ENCODE results near the gene NHS. TPM values are rescaled to one million over a fixed set of nuclear protein-coding genes. Genes with fewer than 3 reads are reported as not detected.
A peak's percentile ranks its signal among the peaks of the same experiment; 100 is the strongest.

Gene NHS
- total RNA-seq, 2 donors from 2014 or later, result 0.14 to 0.71 TPM

DNA sequence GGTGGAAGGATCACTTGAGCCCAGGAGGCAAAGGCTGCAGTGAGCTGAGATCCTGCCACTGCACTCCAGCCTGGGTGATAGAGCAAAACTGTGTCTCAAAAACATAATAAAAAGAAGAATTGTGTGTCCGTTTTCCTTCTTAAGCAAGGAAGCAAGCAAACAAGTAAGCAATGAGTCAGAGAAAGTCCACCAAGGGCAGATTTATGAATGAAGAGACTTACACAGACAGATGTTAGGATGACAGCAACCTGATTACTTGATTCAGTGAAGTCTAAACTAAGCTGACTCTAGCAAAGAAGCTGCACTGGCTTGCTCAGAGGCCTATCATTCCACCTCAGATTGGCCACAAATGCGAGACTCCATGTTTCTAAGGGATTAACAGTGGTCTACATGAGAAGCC is 328.2 kb downstream of the NHS start:
- no peaks in the 10 kb centered on the region for H3K36me3 Mint-ChIP-seq
- no peak for DNase-seq (ENCODE audit: low spot score)

DNA sequence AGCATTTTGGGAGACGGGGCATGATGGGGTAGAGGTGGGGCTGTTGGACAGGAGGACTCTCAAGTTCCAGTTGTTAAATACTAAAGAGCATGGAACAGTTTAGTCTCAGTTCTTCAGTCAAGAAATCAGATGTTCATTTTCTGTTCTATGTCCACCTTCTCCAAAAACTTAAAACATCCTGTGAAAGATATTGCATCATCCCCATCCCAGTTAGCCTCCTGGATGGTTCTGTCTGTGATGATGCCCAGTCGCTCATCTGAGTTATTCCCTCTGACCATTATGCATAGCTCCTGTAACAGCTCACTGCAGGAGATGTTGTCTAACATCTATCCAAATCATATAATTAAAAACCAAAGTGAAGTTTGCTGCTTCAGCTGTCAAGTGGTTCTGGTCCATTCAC is 330.2 kb downstream of the NHS start:
- H3K9me3 Mint-ChIP-seq, result no peaks in the 10 kb centered on the region
- no peak for DNase-seq (ENCODE audit: low spot score)

More for the DNA sequence above, 328.2 kb downstream of the NHS start:
- H3K27ac Mint-ChIP-seq, result no peak overlapping the region
- ATAC-seq, result no peak
- H3K9me3 Mint-ChIP-seq, result no peaks in the 10 kb centered on the region
- no peaks in the 10 kb centered on the region for H3K4me1 Mint-ChIP-seq (ENCODE audit: low read depth in 2 of 2)
- H3K27me3 Mint-ChIP-seq, result peaks cover 4 to 12% of the 10 kb centered on the region in 2 donors
- no peak overlapping the region for H3K4me3 Mint-ChIP-seq

DNA sequence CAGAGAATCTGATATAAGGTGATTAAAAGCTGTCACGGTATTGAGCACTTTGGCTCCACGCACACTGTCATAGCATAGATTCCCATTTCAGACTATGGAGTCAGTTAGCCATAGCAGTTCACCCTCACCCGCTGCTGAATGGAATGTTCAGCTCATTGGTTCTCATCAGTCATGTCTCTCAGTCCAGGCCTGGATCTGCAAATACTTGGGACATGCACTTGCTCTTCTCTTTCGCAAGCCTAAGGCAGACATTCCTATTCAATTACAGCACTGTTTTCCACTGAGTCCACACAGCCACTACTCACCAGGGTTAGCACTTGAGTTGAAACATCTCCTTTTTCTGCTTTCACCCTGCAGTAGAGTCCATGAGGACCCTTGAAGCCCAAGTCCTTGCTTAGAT is 331.7 kb downstream of the NHS start:
- peaks cover 11% of the 10 kb centered on the region in 2 donors for H3K27me3 Mint-ChIP-seq
- ATAC-seq (peak in 1 of 2 donors; percentile 26), DNase-seq (ENCODE audit: low spot score) (no peak)
- H3K4me1 Mint-ChIP-seq (ENCODE audit: low read depth in 2 of 2), result no peaks in the 10 kb centered on the region
- H3K9me3 Mint-ChIP-seq, result no peaks in the 10 kb centered on the region
- no peaks in the 10 kb centered on the region for H3K36me3 Mint-ChIP-seq
- H3K4me3 Mint-ChIP-seq, result no peak overlapping the region
- H3K27ac Mint-ChIP-seq, result no peak overlapping the region

More for the DNA sequence above, 330.2 kb downstream of the NHS start:
- Mint-ChIP-seq H3K27ac (no peak overlapping the region), H3K4me1 (ENCODE audit: low read depth in 2 of 2) (no peaks in the 10 kb centered on the region), H3K27me3 (peaks cover 11 to 13% of the 10 kb centered on the region in 2 donors), H3K4me3 (no peak overlapping the region), H3K36me3 (no peaks in the 10 kb centered on the region)
- no peak for ATAC-seq

DNA sequence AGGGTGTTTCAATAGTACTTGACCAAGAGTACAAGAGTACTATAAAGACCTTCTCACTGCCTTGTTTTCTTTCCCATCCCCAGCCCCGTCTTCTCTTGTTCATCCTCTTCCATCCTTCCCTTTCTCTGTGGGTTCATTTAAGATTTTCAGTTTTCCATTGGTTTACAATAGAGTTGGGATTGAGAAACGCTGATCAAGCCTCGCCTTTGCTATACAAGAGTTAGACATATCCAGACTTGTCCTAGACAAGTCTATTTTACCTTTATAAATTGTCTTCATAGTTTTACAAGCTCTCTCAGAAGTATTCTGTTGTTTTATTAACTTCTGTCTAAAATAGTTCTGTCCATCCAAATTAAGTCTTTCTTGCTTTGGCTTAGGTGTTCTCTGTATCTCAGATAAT is 332.7 kb downstream of the NHS start:
- no peaks in the 10 kb centered on the region for H3K36me3 Mint-ChIP-seq
- DNase-seq (ENCODE audit: low spot score), result no peak
- no peaks in the 10 kb centered on the region for H3K9me3 Mint-ChIP-seq
- H3K4me1 Mint-ChIP-seq (ENCODE audit: low read depth in 2 of 2), result no peaks in the 10 kb centered on the region
- peaks cover 9 to 11% of the 10 kb centered on the region in 2 donors for H3K27me3 Mint-ChIP-seq
- no peak for ATAC-seq
- no peak overlapping the region for H3K27ac Mint-ChIP-seq
- no peak overlapping the region for H3K4me3 Mint-ChIP-seq

DNA sequence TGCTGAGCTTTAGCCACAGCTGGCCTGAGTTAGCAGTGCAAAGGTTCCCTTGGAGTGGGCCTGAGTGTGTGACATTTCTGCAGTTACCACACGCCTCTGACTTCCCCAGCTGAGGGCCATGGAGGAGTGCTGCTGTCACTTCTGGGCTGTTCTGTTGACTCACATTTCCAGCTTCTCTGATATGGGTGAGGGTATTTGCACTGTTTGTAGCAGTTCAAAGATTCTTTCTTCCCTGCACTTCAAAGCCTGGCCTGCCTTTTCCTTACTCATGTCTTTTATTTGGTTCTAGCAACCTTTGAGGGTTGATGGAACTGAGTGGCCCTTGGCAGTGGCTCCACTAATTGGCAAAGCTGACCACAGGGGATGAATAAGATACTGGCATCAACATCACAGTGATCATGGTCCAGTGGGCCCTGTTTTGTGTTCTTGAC is 335.9 kb downstream of the NHS start:
- Mint-ChIP-seq H3K4me3 (no peak overlapping the region), H3K4me1 (ENCODE audit: low read depth in 2 of 2) (no peaks in the 10 kb centered on the region), H3K36me3 (no peaks in the 10 kb centered on the region), H3K27me3 (peaks cover 11 to 14% of the 10 kb centered on the region in 2 donors), H3K9me3 (no peaks in the 10 kb centered on the region), H3K27ac (no peak overlapping the region)
- ATAC-seq (no peak), DNase-seq (ENCODE audit: low spot score) (no peak)

DNA sequence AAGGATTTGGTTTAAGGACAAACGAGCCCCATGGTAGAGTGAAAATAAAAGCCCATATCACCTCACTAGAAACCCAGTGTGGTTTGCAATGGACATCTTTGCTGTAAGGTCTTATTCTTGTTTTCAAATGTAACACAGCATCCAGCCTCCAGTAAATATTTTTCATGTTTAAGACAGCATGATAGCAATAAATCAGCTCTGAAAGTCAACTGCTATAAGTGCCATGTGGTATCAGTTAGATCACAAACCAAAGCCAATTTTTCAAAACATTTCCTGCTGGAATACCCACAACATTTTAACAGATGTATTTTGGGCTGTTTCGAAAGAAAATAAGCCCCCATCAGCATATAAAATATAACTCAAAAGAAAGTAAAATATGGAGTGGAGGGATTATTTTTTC is 338.3 kb downstream of the NHS start:
- no peak overlapping the region for H3K4me3 Mint-ChIP-seq
- no peak for DNase-seq (ENCODE audit: low spot score)
- no peaks in the 10 kb centered on the region for H3K9me3 Mint-ChIP-seq
- H3K27me3 Mint-ChIP-seq, result peaks cover 6 to 10% of the 10 kb centered on the region in 2 donors
- no peak for ATAC-seq
- H3K4me1 Mint-ChIP-seq (ENCODE audit: low read depth in 2 of 2), result no peaks in the 10 kb centered on the region
- H3K27ac Mint-ChIP-seq, result no peak overlapping the region
- no peaks in the 10 kb centered on the region for H3K36me3 Mint-ChIP-seq

DNA sequence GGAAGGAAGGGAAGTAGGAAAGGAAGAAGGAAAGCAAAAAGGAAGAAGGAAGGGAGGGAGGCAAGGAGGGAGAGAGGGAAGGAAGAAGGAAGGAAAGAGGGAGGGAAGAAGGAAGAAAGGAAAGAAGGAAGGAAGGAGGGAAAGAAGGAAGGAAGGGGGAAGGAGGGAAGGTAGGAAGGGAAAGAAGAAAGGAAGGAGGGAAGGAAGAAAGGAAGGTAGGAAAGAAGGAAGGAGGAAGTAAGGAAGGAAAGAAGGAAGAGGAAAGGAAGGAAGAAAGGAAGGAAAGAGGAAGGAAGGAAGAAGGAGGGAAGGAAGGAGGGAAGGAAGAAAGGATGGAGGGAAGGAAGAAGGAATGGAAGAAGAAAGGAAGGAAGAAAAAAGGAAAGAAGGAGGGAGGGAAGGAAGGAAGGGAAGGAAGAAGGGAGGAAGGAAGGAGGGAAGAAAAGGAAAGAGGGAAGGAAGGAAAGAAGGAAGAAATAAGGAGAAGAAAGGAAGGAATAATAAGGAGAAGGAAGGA is 343.7 kb downstream of the NHS start:
- H3K36me3 Mint-ChIP-seq, result no peaks in the 10 kb centered on the region
- no peak overlapping the region for H3K27ac Mint-ChIP-seq
- no peak overlapping the region for H3K4me3 Mint-ChIP-seq
- peaks cover 8 to 19% of the 10 kb centered on the region in 2 donors for H3K27me3 Mint-ChIP-seq
- H3K9me3 Mint-ChIP-seq, result no peaks in the 10 kb centered on the region
- H3K4me1 Mint-ChIP-seq (ENCODE audit: low read depth in 2 of 2), result no peaks in the 10 kb centered on the region
- DNase-seq (ENCODE audit: low spot score) (no peak), ATAC-seq (no peak)

DNA sequence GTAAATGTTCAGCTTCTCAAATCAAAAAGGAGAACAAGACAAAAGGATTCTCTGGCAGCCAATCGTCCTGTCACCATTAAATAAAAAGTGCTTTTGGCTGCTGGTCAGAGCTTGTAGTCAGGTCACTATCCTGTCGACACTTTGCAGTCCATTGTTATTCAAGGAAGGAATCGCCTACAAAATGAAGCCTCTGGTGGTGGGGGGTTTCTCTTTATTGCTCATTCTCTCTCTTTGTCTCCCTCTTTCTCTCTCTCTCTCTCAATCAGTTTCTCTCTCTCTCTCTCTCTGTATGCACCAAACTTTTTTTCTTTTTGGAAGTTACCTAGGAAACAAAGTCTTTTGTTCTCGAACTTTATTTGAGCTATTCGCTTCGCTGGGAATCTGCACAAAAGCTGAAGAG is 344.7 kb downstream of the NHS start:
- ATAC-seq (no peak), DNase-seq (ENCODE audit: low spot score) (no peak)
- Mint-ChIP-seq H3K4me1 (ENCODE audit: low read depth in 2 of 2) (no peaks in the 10 kb centered on the region), H3K4me3 (no peak overlapping the region), H3K9me3 (no peaks in the 10 kb centered on the region), H3K36me3 (no peaks in the 10 kb centered on the region), H3K27me3 (peaks cover 8 to 19% of the 10 kb centered on the region in 2 donors), H3K27ac (no peak overlapping the region)

DNA sequence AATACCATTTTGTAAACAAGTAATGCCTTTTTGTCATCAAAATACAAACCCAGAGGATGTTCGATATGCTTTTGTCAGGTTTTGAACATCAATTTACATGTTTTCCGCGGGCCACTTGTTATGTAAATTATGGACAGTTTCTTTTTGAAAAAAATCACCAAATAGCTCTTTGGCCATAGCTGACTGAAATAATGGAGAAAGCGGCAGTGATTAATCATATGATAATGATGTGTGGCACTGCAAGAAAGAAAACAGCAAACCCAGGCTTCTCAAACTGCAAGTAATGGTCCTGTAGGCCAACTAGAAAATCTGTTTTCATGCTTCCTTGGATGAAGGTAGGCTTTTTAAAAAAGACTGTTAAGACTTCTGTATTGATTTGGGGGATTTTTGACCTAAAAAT is 346.7 kb downstream of the NHS start:
- H3K4me1 Mint-ChIP-seq (ENCODE audit: low read depth in 2 of 2), result no peaks in the 10 kb centered on the region
- DNase-seq (ENCODE audit: low spot score), result no peak
- H3K36me3 Mint-ChIP-seq, result no peaks in the 10 kb centered on the region
- H3K9me3 Mint-ChIP-seq, result no peaks in the 10 kb centered on the region
- H3K27ac Mint-ChIP-seq, result no peak overlapping the region
- peaks cover 8 to 16% of the 10 kb centered on the region in 2 donors for H3K27me3 Mint-ChIP-seq
- no peak for ATAC-seq
- no peak overlapping the region for H3K4me3 Mint-ChIP-seq

DNA sequence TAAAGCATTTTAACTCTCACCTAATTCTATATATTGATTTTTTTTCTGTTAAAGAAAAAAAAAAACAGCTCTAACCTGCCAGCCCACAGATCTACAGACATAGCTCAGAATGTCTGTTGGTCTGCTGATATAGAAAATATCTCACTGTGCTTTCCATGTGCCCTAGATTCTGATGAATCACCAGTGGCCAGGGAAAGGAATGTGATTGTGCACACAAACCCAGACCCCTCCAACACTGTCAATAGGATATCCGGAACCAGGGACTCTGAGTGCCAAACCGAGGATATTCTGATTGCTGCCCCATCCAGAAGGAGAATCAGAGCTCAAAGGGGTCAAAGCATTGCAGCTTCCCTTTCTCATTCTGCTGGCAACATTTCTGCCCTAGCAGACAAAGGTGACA is 350.2 kb downstream of the NHS start:
- DNase-seq (ENCODE audit: low spot score), result no peak
- no peaks in the 10 kb centered on the region for H3K4me1 Mint-ChIP-seq (ENCODE audit: low read depth in 2 of 2)
- H3K4me3 Mint-ChIP-seq, result no peak overlapping the region
- no peak overlapping the region for H3K27ac Mint-ChIP-seq
- no peak for ATAC-seq
- no peaks in the 10 kb centered on the region for H3K36me3 Mint-ChIP-seq
- no peaks in the 10 kb centered on the region for H3K9me3 Mint-ChIP-seq
- peaks cover 14% of the 10 kb centered on the region in 2 donors for H3K27me3 Mint-ChIP-seq

DNA sequence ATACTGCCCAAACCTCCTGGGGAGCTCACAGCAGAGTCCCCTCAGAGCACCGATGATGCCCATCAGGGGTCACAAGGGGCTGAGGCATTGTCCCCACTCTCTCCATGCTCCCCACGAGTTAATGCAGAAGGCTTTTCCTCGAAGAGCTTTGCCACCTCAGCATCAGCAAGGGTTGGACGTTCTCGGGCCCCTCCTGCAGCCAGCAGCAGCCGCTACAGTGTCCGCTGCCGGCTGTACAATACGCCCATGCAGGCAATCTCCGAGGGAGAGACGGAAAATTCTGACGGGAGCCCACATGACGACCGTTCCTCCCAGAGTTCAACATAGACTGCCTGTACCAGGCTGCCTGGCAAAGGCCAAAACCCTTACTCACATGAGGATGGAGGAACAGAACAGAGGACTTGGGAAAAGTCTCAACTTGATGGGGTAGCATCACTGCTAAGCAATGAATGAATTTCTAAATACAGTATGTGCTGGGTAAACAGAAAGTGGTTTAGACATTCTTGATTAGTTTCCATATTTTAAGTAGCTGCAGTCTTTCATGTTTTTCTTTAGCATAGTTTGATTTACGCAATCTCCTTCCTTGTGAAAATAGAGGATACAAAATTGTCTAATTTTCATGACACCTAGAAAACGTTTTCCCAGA is 357.3 kb downstream of the NHS start:
- ATAC-seq, result no peak
- Mint-ChIP-seq H3K36me3 (no peaks in the 10 kb centered on the region), H3K4me1 (ENCODE audit: low read depth in 2 of 2) (no peaks in the 10 kb centered on the region), H3K27me3 (peaks cover 21 to 23% of the 10 kb centered on the region in 2 donors), H3K27ac (no peak overlapping the region), H3K4me3 (no peak overlapping the region), H3K9me3 (no peaks in the 10 kb centered on the region)
- DNase-seq (ENCODE audit: low spot score), result no peak

DNA sequence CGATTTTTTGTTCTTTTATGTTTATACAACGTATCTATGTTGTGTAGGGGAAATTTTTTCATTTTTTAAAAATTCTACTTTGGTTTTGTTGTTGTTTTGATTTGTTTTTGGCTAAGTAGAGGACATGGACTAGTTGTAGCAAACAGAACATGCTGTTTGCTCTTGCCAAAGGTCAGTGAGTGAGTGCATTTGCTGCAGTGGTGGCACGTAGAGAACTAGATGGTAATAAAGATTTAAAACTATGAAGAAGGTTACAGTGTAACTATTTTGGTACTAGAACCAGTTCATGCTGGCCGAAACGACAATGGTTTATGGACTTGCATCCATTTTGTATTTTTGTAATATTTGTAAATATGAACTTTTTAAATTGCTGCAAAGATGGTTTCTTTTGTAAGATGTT is 360.4 kb downstream of the NHS start:
- no peak overlapping the region for H3K27ac Mint-ChIP-seq
- H3K27me3 Mint-ChIP-seq, result peaks cover 26 to 27% of the 10 kb centered on the region in 2 donors
- peaks cover 5% of the 10 kb centered on the region for H3K36me3 Mint-ChIP-seq
- no peak for ATAC-seq
- DNase-seq (ENCODE audit: low spot score), result no peak
- peaks cover 14 to 19% of the 10 kb centered on the region in 2 donors for H3K4me1 Mint-ChIP-seq (ENCODE audit: low read depth in 2 of 2)
- H3K9me3 Mint-ChIP-seq, result no peaks in the 10 kb centered on the region
- H3K4me3 Mint-ChIP-seq, result no peak overlapping the region

DNA sequence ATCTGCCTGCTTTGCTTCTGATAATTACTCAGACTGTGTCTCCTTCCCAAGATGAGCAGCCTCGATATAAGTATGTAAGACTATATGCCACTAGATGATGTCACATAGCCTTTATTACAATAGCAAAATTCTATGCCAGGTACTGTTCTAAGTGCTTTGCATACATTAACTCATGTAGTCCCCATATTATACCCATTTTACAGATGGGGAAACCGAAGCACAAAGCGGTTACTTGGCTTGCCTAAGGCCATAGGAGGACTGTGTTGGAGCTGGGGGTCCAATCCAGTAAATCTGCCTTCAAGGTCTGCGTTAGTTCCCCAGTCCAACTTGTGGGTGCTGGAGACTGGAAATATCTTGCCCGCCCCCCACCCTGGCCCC is 361.5 kb downstream of the NHS start:
- ATAC-seq, result no peak
- Mint-ChIP-seq H3K9me3 (no peaks in the 10 kb centered on the region), H3K27me3 (peaks cover 26 to 29% of the 10 kb centered on the region in 2 donors), H3K4me1 (ENCODE audit: low read depth in 2 of 2) (peaks cover 14 to 19% of the 10 kb centered on the region in 2 donors), H3K27ac (no peak overlapping the region), H3K4me3 (no peak overlapping the region), H3K36me3 (peaks cover 5% of the 10 kb centered on the region)
- no peak for DNase-seq (ENCODE audit: low spot score)

DNA sequence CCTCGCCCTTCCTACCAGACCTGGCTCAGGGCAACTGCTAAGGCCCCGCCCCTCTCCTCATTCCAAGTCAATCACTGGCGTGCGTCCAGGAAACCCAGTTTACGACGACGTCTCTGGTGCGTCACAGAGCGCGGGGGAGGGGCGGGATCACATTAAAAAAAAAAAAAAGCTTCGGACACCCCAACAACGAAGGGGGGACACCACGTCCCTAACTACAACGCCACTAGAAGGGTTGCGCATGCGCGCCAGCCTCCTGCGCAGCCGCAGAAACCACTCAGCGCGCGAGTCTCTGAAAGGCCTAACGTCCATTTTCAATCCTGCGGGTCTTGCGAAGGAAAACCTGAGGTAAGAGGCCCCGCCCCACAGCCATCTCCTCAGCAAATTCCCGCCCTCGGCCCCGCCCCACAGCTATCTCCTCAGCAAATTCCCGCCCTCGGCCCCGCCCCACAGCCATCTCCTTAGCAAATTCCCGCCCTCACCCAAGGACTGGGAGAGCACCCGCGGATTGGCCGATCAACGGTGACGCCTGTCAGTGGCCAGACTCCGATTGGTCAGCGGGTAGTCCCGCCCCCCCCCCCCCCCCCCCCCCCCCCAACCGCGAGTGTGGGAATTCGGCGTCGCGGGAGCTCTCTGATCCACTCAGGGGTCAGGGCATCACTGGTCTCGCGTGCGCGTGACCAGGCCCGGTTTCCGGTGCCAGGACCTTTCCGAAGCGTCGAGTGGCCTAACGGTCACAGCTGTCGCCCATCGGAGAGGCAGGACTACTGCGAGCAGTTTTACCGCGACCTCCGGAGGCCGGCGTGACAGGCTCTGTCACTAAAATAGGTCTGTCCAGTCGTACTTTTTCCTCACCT is 362.1 kb downstream of the NHS start, which contains the start of gene SCML1:
SCML1 (plus strand) TSS at position 638 of the 854 bp plus-strand sequence. CDS start 6,694 bp downstream, outside the sequence.
- no peak within 1 kb of the TSS for H3K27ac Mint-ChIP-seq
- H3K36me3 Mint-ChIP-seq, result peaks cover 5% of the 10 kb centered on the region
- ATAC-seq (peak; percentile 86 to 87), DNase-seq (ENCODE audit: low spot score) (peak; percentile 63)
- peak within 1 kb of the TSS; percentile 79 for H3K4me3 Mint-ChIP-seq
- no peaks in the 10 kb centered on the region for H3K9me3 Mint-ChIP-seq
- peaks cover 25 to 26% of the 10 kb centered on the region in 2 donors for H3K27me3 Mint-ChIP-seq
- H3K4me1 Mint-ChIP-seq (ENCODE audit: low read depth in 2 of 2), result peaks cover 14 to 19% of the 10 kb centered on the region in 2 donors
